Astrocyte of the cerebellum (primary cell): ENCODE data around the gene MIF.
A peak's percentile ranks its signal among the peaks of the same experiment; 100 is the strongest.

Source experiments
- DNase-seq: peaks from one replicate; pipeline ENCODE4 v3.0.0-alpha.2; 2011; ENCODE audit warnings: low read depth
- H3K4me3 ChIP-seq: 2 replicates; pipeline ENCODE4 v1.5.1; 2011; ENCODE audit warnings: mild to moderate bottlenecking, low read depth, low read length, moderate library complexity
- CTCF ChIP-seq: IDR thresholded peaks from 2 replicates; pipeline ENCODE4 v1.5.1; 2012; ENCODE audit warnings: low read length, low read depth, moderate library complexity, mild to moderate bottlenecking; ENCODE audit errors: missing control alignments
- in situ Hi-C: cut with HindIII; loops from 2 replicates; pipeline ENCODE4 v1.10.0; 2017; ENCODE audit warnings: low sequenced_read_pairs

MIF gene

GRCh38 chr22:23909296-23909898 is 15.2 kb downstream of the MIF start:
- DNase-seq, result no peak
- in situ Hi-C loops, result no loop called here
- TF ChIP-seq CTCF, result no peak
- no peak overlapping the region for H3K4me3 ChIP-seq

GRCh38 chr22:23910496-23911190 is 16.5 kb downstream of the MIF start:
- H3K4me3 ChIP-seq, result no peak overlapping the region
- no peak for TF ChIP-seq CTCF
- in situ Hi-C loops, result no loop called here
- no peak for DNase-seq

- DNase-seq, result no peak
- H3K4me3 ChIP-seq, result no peak overlapping the region
- TF ChIP-seq CTCF, result no peak
- in situ Hi-C loops, result no loop called here
Measured at GRCh38 chr22:23911318-23911980, 17.3 kb downstream of the MIF start.

- H3K4me3 ChIP-seq, result no peak overlapping the region
- in situ Hi-C loops, result no loop called here
- no peak for TF ChIP-seq CTCF
- no peak for DNase-seq
Measured at GRCh38 chr22:23912293-23912903, 18.2 kb downstream of the MIF start.

GRCh38 chr22:23913306-23913660 is 19.1 kb downstream of the MIF start:
- in situ Hi-C loops, result no loop called here
- DNase-seq, result no peak
- TF ChIP-seq CTCF, result no peak

GRCh38 chr22:23913661-23914353 is 19.6 kb downstream of the MIF start:
- peak; percentile 94 for DNase-seq
- peak overlapping the region; percentile 62 for H3K4me3 ChIP-seq
- TF ChIP-seq CTCF, result no peak
- in situ Hi-C loops, result no loop called here

More at GRCh38 chr22:23913306-23913660, 19.1 kb downstream of the MIF start:
- H3K4me3 ChIP-seq, result peak overlapping the region; percentile 62
